WTC11 (cell line): ENCODE data around the gene HOXA10. TPM values are rescaled to one million over a fixed set of nuclear protein-coding genes. Genes with fewer than 3 reads are reported as not detected.

ENCODE experiments used
- ATAC-seq: fragments of 200-7000 bp; cut with Tn5 transposase; 2 replicates; pipeline ENCODE4 v1.10.0; 2021; ENCODE audit warnings: mild to moderate bottlenecking, moderate library complexity
- CTCF ChIA-PET: fragments of 300-600 bp; sonication (Branson Sonifier 250); formaldehyde crosslinking; loops from one replicate; lab custom pipeline; 2021; ENCODE audit warnings: antibody characterized with exemption; lab: Charles Lee
- POLR2A ChIA-PET: fragments of 350-600 bp; sonication (Branson Sonifier 250); formaldehyde crosslinking; loops from one replicate; lab custom pipeline; 2021; ENCODE audit warnings: antibody characterized with exemption; lab: Charles Lee
- DNase-seq: peaks from one replicate; pipeline ENCODE4 v3.0.0; 2021; ENCODE audit warnings: low spot score
- H3K27ac Mint-ChIP-seq: 2 replicates; pipeline ENCODE4 v1.8.0; 2021; ENCODE audit warnings: mixed read lengths
- H3K27me3 Mint-ChIP-seq: 2 replicates; pipeline ENCODE4 v1.8.0; 2021; ENCODE audit warnings: low read depth, mild to moderate bottlenecking, moderate library complexity, mixed read lengths
- H3K36me3 Mint-ChIP-seq: 2 replicates; pipeline ENCODE4 v1.8.0; 2021; ENCODE audit warnings: mixed read lengths
- H3K4me1 Mint-ChIP-seq: 2 replicates; pipeline ENCODE4 v1.8.0; 2022; ENCODE audit warnings: mixed read lengths
- H3K4me3 Mint-ChIP-seq: 2 replicates; pipeline ENCODE4 v1.8.0; 2021; ENCODE audit warnings: mild to moderate bottlenecking, moderate library complexity, mixed read lengths
- H3K9me3 Mint-ChIP-seq: 2 replicates; pipeline ENCODE4 v1.8.0; 2021; ENCODE audit warnings: mixed read lengths
- ETV6 ChIP-seq: sonication (generic); formaldehyde crosslinking; IDR thresholded peaks from 2 replicates; pipeline ENCODE4 v1.8.1; 2022; ENCODE audit warnings: mild to moderate bottlenecking, missing genetic modification reagents
- IRF2 ChIP-seq: sonication (generic); formaldehyde crosslinking; IDR thresholded peaks from 2 replicates; pipeline ENCODE4 v1.8.0; 2022; ENCODE audit warnings: low read depth, missing genetic modification reagents, borderline replicate concordance
- NFATC4 ChIP-seq: fragments of 250-450 bp; sonication (Bioruptor Pico); IDR thresholded peaks from 2 replicates; pipeline ENCODE4 v1.9.0; 2021; ENCODE audit warnings: mild to moderate bottlenecking
- PRRX2 ChIP-seq: fragments of 250-450 bp; sonication (Bioruptor Pico); IDR thresholded peaks from 2 replicates; pipeline ENCODE4 v1.8.0; 2021; ENCODE audit warnings: mild to moderate bottlenecking
- SMAD3 ChIP-seq: sonication (generic); formaldehyde crosslinking; IDR thresholded peaks from 2 replicates; pipeline ENCODE4 v1.8.0; 2022; ENCODE audit warnings: missing genetic modification reagents, mild to moderate bottlenecking, borderline replicate concordance
- TP53 ChIP-seq: sonication (generic); formaldehyde crosslinking; IDR thresholded peaks from 2 replicates; pipeline ENCODE4 v1.8.1; 2023; ENCODE audit warnings: mild to moderate bottlenecking, missing genetic modification reagents
- ZNF671 ChIP-seq: fragments of 250-450 bp; sonication (Bioruptor Pico); IDR thresholded peaks from 2 replicates; pipeline ENCODE4 v1.8.0; 2021; ENCODE audit warnings: mild to moderate bottlenecking
- total RNA-seq: library from RNA; stranded (reverse); gene quantifications from 3 replicates; pipeline ENCODE4 v1.2.3, GENCODE V29; 2021
- TF ChIP-seq, protein P1 (sequence below): sonication (generic); formaldehyde crosslinking; conservative IDR thresholded peaks from 2 replicates; pipeline ENCODE4 v1.8.1; 2023; ENCODE audit warnings: mild to moderate bottlenecking, low read depth, missing genetic modification reagents, moderate library complexity
- TF ChIP-seq, protein P2 (sequence below): fragments of 250-450 bp; sonication (Bioruptor Pico); IDR thresholded peaks from 2 replicates; pipeline ENCODE4 v1.9.0; 2021; ENCODE audit warnings: moderate library complexity, mild to moderate bottlenecking, inconsistent platforms, borderline replicate concordance
- TF ChIP-seq, protein P3 (sequence below): sonication (generic); formaldehyde crosslinking; IDR thresholded peaks from 2 replicates; pipeline ENCODE4 v1.8.0; 2022; ENCODE audit warnings: missing genetic modification reagents
- TF ChIP-seq, protein P4 (sequence below): fragments of 200-600 bp; IDR thresholded peaks from 2 replicates; pipeline ENCODE4 v1.8.0; 2022; ENCODE audit warnings: antibody characterized with exemption

HOXA10 gene
- total RNA-seq, 1 experiment from 2014 or later = 0.07 TPM

DNA sequence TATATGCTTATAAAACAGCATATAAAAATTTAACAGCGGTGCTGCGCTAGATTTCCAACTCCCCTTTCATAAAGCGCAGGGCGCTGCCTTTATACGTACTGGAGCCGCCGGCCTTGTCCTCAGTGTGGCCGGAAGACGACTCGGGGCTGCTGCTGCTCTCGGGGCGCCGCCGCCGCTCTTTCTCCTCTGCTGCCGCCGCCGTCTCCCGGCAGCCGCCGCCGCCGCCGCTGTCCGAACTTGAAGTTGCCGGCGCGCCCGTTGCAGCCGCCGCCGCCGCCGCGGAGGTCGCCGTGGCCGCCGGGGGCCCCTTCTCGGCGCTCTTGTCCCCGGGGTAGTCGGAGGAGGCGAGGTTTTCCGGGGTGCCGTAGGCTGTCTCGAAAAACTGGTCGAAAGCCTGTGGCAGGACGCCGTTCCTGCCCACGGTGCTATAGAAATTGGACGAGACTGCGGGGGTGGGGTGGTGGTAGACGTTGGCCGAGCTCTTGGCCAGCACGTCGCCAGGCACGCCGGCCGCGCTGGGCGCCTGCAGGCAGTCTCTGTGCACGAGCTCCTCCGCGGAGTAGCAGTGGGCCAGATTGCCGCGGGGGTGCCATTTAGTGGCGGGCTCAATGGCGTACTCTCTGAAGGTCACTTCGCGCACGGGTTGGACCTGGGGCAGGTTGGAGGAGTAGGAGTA lies 10.4 kb upstream of the HOXA10 start:
- no peak overlapping the region for H3K27ac Mint-ChIP-seq
- CTCF ChIA-PET = interaction anchor here (0.7 to 1.1 kb wide), 4 partner anchors 8 to 41 kb away, joined by 3 to 4 read pairs (median 4); partner anchors contain the start of gene HOXA5
- H3K4me3 Mint-ChIP-seq = peak overlapping the region; percentile 45
- peaks cover 100% of the 10 kb centered on the region for H3K27me3 Mint-ChIP-seq
- no peak for TF ChIP-seq TP53 (CRISPR knock-in tag)
- no peak for TF ChIP-seq SMAD3 (CRISPR knock-in tag)
- POLR2A ChIA-PET = no interaction called here
- DNase-seq = peak; percentile 58
- ATAC-seq = no peak
- no peaks in the 10 kb centered on the region for H3K9me3 Mint-ChIP-seq
- H3K4me1 Mint-ChIP-seq = peaks cover 53% of the 10 kb centered on the region
- 0 out of 2 replicates have a peak, but pooled peaks cover 3% of the 10 kb centered on the region for H3K36me3 Mint-ChIP-seq

DNA sequence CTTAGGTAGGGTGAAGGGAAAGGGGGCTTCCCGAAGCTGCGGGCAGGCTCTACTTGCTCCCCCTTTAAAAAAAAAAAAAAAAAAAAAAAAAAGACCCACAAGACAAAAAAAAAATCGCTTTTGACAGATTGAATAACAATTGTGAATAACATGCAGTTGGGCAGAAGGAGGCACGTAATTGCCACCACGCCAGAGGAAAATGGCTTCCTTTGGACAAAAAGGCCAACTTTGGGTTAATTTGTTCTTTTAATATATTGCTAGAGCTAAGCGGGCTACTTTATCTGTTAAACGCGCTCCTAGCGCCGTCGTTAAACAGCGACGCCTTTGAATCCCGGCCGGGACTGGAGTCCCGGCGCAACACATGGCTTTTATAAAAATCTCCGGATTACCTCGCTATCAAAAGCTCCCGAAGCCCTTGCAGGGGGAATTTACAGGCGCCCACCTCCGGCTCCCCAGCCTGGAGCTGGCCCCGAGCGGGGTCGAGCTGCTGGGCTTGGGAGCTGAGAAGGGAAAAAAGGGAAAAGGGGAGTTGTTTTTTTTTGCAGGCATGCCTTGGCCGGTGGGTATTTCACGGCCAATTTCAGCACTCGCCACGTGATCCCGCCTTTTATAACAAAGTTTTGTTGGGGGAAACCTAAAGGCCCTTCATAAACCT lies 9.7 kb upstream of the HOXA10 start:
- H3K9me3 Mint-ChIP-seq = no peaks in the 10 kb centered on the region
- no peak for ATAC-seq
- TF ChIP-seq ZNF671 (CRISPR knock-in tag) (no peak), IRF2 (CRISPR knock-in tag) (no peak), PRRX2 (CRISPR knock-in tag) (no peak), ETV6 (CRISPR knock-in tag) (no peak)
- TF ChIP-seq, protein P1, sequence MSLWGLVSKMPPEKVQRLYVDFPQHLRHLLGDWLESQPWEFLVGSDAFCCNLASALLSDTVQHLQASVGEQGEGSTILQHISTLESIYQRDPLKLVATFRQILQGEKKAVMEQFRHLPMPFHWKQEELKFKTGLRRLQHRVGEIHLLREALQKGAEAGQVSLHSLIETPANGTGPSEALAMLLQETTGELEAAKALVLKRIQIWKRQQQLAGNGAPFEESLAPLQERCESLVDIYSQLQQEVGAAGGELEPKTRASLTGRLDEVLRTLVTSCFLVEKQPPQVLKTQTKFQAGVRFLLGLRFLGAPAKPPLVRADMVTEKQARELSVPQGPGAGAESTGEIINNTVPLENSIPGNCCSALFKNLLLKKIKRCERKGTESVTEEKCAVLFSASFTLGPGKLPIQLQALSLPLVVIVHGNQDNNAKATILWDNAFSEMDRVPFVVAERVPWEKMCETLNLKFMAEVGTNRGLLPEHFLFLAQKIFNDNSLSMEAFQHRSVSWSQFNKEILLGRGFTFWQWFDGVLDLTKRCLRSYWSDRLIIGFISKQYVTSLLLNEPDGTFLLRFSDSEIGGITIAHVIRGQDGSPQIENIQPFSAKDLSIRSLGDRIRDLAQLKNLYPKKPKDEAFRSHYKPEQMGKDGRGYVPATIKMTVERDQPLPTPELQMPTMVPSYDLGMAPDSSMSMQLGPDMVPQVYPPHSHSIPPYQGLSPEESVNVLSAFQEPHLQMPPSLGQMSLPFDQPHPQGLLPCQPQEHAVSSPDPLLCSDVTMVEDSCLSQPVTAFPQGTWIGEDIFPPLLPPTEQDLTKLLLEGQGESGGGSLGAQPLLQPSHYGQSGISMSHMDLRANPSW (CRISPR knock-in tag) = no peak
- TF ChIP-seq, protein P2, sequence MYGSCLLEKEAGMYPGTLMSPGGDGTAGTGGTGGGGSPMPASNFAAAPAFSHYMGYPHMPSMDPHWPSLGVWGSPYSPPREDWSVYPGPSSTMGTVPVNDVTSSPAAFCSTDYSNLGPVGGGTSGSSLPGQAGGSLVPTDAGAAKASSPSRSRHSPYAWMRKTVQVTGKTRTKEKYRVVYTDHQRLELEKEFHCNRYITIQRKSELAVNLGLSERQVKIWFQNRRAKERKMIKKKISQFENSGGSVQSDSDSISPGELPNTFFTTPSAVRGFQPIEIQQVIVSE (CRISPR knock-in tag) = no peak
- ChIA-PET POLR2A (interaction anchor here (0.6 kb wide), 1 partner anchor 227 kb away, joined by 4 read pairs; no protein-coding TSS in a partner anchor), CTCF (interaction anchor here (0.6 to 1.7 kb wide), 4 partner anchors 12 to 465 kb away, joined by 3 to 5 read pairs (median 4); partner anchors contain the start of gene HOXA5)
- H3K27ac Mint-ChIP-seq = no peak overlapping the region
- no peak for DNase-seq
- peaks cover 55% of the 10 kb centered on the region for H3K4me1 Mint-ChIP-seq
- peaks cover 100% of the 10 kb centered on the region for H3K27me3 Mint-ChIP-seq
- peak overlapping the region; percentile 40 for H3K4me3 Mint-ChIP-seq
- H3K36me3 Mint-ChIP-seq = 0 out of 2 replicates have a peak, but pooled peaks cover 3% of the 10 kb centered on the region

DNA sequence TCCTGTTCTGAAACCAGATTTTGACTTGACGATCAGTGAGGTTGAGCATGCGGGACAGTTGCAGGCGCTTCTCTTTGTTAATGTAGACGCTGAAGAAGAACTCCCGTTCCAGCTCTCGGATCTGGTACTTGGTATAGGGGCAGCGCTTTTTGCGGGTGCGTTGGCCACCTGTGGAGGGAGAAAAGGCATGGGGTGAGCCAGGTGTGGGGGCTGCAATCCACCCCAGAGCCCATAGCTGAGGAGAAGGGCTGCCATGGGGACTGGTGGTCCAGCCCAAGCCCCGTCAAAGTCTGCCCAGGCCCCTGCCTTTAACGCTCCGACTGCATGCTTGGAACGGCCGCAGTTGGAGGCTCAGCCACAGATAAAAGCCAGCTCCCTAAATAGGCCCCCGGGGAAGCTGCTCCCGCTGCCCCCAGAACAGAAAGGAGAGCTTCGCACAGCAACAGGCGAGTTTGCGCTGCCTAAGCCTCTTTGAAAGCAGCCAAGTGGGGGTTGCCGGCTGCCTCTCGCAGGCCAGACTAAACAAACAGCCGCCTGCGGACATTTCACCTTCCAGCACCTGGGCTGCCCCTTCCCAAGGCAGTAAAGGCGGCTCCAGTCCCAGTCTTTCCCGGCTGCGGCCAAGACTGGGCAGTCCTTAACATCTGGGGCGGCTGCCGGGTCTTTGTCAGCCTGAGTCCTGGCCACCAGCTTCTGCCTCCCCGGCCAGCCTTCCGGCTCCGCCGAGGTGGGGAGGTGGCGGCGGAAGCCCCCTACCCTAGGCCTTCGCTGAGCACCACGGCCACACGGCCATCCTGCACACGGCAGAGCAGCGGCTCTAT lies 9.0 kb upstream of the HOXA10 start:
- H3K9me3 Mint-ChIP-seq = no peaks in the 10 kb centered on the region
- ATAC-seq (peak; percentile 47), DNase-seq (peak; percentile 67)
- peak overlapping the region; percentile 40; the same call in 1 of the 2 replicates for H3K4me3 Mint-ChIP-seq
- 0 out of 2 replicates have a peak, but pooled peaks cover 3% of the 10 kb centered on the region for H3K36me3 Mint-ChIP-seq
- ChIA-PET POLR2A (interaction anchor here (0.6 kb wide), 1 partner anchor 228 kb away, joined by 4 read pairs; no protein-coding TSS in a partner anchor), CTCF (interaction anchor here (0.6 to 1.7 kb wide), 2 partner anchors 13 to 465 kb away, joined by 4 to 5 read pairs; no protein-coding TSS in a partner anchor)
- H3K4me1 Mint-ChIP-seq = peaks cover 48% of the 10 kb centered on the region
- TF ChIP-seq NFATC4 (CRISPR knock-in tag) = no peak
- TF ChIP-seq, protein P3, sequence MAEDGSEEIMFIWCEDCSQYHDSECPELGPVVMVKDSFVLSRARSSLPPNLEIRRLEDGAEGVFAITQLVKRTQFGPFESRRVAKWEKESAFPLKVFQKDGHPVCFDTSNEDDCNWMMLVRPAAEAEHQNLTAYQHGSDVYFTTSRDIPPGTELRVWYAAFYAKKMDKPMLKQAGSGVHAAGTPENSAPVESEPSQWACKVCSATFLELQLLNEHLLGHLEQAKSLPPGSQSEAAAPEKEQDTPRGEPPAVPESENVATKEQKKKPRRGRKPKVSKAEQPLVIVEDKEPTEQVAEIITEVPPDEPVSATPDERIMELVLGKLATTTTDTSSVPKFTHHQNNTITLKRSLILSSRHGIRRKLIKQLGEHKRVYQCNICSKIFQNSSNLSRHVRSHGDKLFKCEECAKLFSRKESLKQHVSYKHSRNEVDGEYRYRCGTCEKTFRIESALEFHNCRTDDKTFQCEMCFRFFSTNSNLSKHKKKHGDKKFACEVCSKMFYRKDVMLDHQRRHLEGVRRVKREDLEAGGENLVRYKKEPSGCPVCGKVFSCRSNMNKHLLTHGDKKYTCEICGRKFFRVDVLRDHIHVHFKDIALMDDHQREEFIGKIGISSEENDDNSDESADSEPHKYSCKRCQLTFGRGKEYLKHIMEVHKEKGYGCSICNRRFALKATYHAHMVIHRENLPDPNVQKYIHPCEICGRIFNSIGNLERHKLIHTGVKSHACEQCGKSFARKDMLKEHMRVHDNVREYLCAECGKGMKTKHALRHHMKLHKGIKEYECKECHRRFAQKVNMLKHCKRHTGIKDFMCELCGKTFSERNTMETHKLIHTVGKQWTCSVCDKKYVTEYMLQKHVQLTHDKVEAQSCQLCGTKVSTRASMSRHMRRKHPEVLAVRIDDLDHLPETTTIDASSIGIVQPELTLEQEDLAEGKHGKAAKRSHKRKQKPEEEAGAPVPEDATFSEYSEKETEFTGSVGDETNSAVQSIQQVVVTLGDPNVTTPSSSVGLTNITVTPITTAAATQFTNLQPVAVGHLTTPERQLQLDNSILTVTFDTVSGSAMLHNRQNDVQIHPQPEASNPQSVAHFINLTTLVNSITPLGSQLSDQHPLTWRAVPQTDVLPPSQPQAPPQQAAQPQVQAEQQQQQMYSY (CRISPR knock-in tag) = peak; percentile 67; the same call in 1 of the 2 replicates
- TF ChIP-seq, protein P4, sequence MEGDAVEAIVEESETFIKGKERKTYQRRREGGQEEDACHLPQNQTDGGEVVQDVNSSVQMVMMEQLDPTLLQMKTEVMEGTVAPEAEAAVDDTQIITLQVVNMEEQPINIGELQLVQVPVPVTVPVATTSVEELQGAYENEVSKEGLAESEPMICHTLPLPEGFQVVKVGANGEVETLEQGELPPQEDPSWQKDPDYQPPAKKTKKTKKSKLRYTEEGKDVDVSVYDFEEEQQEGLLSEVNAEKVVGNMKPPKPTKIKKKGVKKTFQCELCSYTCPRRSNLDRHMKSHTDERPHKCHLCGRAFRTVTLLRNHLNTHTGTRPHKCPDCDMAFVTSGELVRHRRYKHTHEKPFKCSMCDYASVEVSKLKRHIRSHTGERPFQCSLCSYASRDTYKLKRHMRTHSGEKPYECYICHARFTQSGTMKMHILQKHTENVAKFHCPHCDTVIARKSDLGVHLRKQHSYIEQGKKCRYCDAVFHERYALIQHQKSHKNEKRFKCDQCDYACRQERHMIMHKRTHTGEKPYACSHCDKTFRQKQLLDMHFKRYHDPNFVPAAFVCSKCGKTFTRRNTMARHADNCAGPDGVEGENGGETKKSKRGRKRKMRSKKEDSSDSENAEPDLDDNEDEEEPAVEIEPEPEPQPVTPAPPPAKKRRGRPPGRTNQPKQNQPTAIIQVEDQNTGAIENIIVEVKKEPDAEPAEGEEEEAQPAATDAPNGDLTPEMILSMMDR = no peak
- peaks cover 100% of the 10 kb centered on the region for H3K27me3 Mint-ChIP-seq
- no peak overlapping the region for H3K27ac Mint-ChIP-seq
